Mucosa of descending colon (tissue), 3 donors: Measurements from ENCODE around the gene ACTN4. TPM values are rescaled to one million over a fixed set of nuclear protein-coding genes. Genes with fewer than 3 reads are reported as not detected.

ENCODE experiments used
- ATAC-seq: fragments of 200-7000 bp; cut with Tn5 transposase; one replicate; pipeline ENCODE4 v1.9.1; 2020; ENCODE audit warnings: mild to moderate bottlenecking, moderate library complexity
- DNase-seq, 3 donors: peaks; one replicate each; pipeline ENCODE4 v3.0.0-alpha.2; 2020
- H3K36me3 ChIP-seq: fragments of 200-600 bp; one replicate; pipeline ENCODE4 v1.8.0; 2021; ENCODE audit warnings: low read depth, mild to moderate bottlenecking
- H3K4me1 ChIP-seq: fragments of 200-600 bp; one replicate; pipeline ENCODE4 v1.8.0; 2021; ENCODE audit warnings: low read depth, mild to moderate bottlenecking
- H3K4me3 ChIP-seq: fragments of 200-600 bp; one replicate; pipeline ENCODE4 v1.8.0; 2021; ENCODE audit warnings: mild to moderate bottlenecking
- H3K9me3 ChIP-seq: fragments of 200-600 bp; one replicate; pipeline ENCODE4 v1.8.0; 2021; ENCODE audit warnings: mild to moderate bottlenecking
- CTCF ChIP-seq: fragments of 200-600 bp; IDR thresholded peaks from one replicate; pipeline ENCODE4 v1.8.0; 2022; ENCODE audit warnings: antibody characterized with exemption, mild to moderate bottlenecking
- intact Hi-C, 2 donors: fragments of 100-400 bp; cut with DNase I in 1 of 2; cut with micrococcal nuclease in 1 of 2; formaldehyde crosslinking; loops; one replicate each; pipeline versions ENCODE4 v1.11.0 to v1.11.1; 2022; cut with DNase I, micrococcal nuclease
- total RNA-seq, 3 donors: library from RNA; stranded (reverse); fragmentation: NEBNext Ultra II Directional in 2 of 3; extraction: Animal tissue kit (Norgen Biotek cat#: 25700) in 2 of 3; gene quantifications; one replicate each; pipeline versions ENCODE4 v1.2.1 to v1.2.4, GENCODE V29; 2021 to 2023
- donor health status: DM: no; HTN: no; CAD: no; lungs with moderate emphysema.
- donor health status: DM: no; HTN: no; CAD: no.
- donor health status: DM: no; HTN: yes; CAD: no.

The ACTN4 gene
- total RNA-seq, 3 donors from 2014 or later = 566 to 1,080 (median 1,014) TPM

DNA sequence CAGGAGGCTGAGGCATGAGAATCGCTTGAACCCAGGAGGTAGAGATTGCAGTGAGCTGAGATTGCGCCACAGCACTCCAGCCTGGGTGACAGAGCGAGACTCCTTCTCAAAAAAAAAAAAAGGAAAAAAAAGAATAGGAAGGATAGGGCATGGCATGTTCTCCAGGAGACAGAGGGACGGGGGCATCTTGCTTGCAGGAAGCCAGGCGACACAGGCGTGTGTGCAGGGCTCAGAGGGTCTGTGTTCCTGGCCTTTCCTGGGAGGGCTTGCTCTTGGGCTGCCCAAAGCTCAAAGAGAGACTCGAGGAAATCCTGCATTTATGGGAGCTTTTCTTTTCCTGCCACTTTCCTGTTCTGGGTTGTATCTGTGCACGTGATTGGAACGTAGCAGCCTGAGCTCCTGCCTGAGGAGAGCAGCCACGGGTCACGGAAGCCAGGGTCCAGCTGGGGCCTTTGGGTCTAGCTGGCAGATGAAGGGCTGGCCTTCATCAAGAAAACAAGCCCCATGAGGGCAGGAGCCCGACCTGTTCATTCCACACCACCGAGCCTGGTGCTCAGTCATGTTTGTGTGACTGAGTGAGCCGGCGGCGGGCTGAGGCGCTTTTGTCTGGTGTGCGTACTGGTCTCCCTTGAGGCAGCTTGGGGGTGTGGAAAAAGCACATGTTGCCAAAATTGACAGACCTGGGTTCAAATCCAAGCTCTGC is 52.3 kb downstream of the ACTN4 start:
- ATAC-seq (no peak), DNase-seq (no peak)
- peaks cover 15% of the 10 kb centered on the region for H3K36me3 ChIP-seq
- H3K4me3 ChIP-seq = no peak overlapping the region
- intact Hi-C loops = no loop called here
- TF ChIP-seq CTCF = no peak
- H3K4me1 ChIP-seq = peaks cover 54% of the 10 kb centered on the region
- H3K9me3 ChIP-seq = no peaks in the 10 kb centered on the region

GRCh38 chr19:38700350-38700901 is 53.0 kb downstream of the ACTN4 start:
- no peaks in the 10 kb centered on the region for H3K9me3 ChIP-seq
- intact Hi-C loops = no loop called here
- DNase-seq (no peak), ATAC-seq (no peak)
- H3K4me3 ChIP-seq = no peak overlapping the region
- H3K4me1 ChIP-seq = peaks cover 48% of the 10 kb centered on the region
- no peak for TF ChIP-seq CTCF
- H3K36me3 ChIP-seq = peaks cover 21% of the 10 kb centered on the region

- no peak for TF ChIP-seq CTCF
- intact Hi-C loops = no loop called here
- ATAC-seq (no peak), DNase-seq (no peak)
- peaks cover 22% of the 10 kb centered on the region for H3K36me3 ChIP-seq
- no peak overlapping the region for H3K4me3 ChIP-seq
- no peaks in the 10 kb centered on the region for H3K9me3 ChIP-seq
- H3K4me1 ChIP-seq = peaks cover 44% of the 10 kb centered on the region
Measured at GRCh38 chr19:38700902-38701454, 53.5 kb downstream of the ACTN4 start.

GRCh38 chr19:38701455-38702063 is 54.1 kb downstream of the ACTN4 start:
- ATAC-seq = peak; percentile 70
- intact Hi-C loops = no loop called here
- no peak for TF ChIP-seq CTCF
- H3K4me1 ChIP-seq = peaks cover 39% of the 10 kb centered on the region
- peak in 1 of 3 donors; percentile 63 for DNase-seq
- H3K9me3 ChIP-seq = no peaks in the 10 kb centered on the region
- H3K4me3 ChIP-seq = no peak overlapping the region
- peaks cover 22% of the 10 kb centered on the region for H3K36me3 ChIP-seq

GRCh38 chr19:38702278-38702677 is 54.8 kb downstream of the ACTN4 start:
- intact Hi-C loops = no loop called here
- DNase-seq (no peak), ATAC-seq (no peak)
- H3K9me3 ChIP-seq = no peaks in the 10 kb centered on the region
- peaks cover 37% of the 10 kb centered on the region for H3K4me1 ChIP-seq
- H3K36me3 ChIP-seq = peaks cover 22% of the 10 kb centered on the region
- TF ChIP-seq CTCF = no peak
- no peak overlapping the region for H3K4me3 ChIP-seq
